T-helper 2 cell (primary cell): ENCODE data around the gene CFAP299.
"Not testable (repeated sequence)": the region's sequence is repeated elsewhere in the genome, so short reads cannot be mapped to it uniquely, and the experiment has no call there.

Experiments
- DNase-seq, 5 experiments: peaks; one replicate each; pipeline versions ENCODE4 v3.0.0 to v3.0.0-alpha.2; 2012 to 2022

The CFAP299 gene

DNA sequence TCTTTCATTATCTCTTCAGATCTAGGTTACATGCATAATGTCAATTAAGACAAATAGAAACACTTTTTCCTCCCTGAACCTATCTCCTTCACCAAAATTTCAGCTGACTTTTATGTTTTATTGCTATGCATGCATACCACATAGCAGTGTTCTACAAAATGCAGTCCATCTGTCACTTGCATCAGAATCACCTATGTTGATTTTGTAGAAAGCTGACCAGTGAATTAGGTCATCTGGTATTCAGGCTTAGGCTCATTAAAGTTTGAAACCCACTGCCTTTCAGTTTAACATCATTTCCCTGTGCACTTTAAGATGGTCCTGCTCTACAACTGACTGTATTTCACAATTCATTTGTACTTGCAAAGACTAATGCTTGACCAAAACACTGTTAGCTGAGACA, 277.9 kb downstream of the CFAP299 start:
- no peak for DNase-seq

DNA sequence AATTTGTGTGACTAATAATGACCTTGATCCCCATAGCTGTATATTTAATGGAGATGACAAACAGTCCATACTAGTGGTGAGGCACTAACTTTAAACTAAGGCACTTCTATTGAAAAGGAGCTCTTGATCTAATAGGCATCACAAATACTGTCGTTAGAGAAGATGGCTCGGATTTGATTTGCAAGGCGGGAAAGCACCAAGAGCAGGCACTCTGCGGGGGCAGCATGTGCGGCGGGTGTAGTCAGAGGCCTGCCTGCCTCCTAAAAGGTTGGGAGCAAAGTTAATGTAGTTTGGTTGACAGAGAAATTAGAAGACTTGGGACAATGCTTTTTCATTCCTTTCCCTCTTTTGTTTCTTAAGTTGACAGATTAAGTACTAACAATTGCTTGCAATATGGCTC, 278.8 kb downstream of the CFAP299 start:
- DNase-seq, result no peak

DNA sequence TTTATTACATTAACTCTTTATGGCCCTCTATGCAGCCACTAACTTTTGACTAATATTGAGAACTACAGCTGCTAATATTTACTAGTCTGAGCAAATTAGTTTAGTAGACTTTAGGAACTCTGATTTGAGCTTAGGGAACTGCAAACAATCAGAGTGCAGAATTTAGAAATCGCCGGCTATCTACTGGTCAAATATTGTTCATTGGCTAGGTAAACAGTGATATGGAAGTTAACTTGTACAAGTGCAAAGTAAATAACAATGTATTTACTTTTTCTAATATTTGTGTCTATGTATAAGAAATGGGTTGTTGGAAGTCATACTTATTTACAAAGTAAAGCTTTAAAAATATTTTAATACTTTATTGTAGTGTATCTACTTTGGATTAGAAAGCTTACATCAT, 279.6 kb downstream of the CFAP299 start:
- DNase-seq, result no peak

DNA sequence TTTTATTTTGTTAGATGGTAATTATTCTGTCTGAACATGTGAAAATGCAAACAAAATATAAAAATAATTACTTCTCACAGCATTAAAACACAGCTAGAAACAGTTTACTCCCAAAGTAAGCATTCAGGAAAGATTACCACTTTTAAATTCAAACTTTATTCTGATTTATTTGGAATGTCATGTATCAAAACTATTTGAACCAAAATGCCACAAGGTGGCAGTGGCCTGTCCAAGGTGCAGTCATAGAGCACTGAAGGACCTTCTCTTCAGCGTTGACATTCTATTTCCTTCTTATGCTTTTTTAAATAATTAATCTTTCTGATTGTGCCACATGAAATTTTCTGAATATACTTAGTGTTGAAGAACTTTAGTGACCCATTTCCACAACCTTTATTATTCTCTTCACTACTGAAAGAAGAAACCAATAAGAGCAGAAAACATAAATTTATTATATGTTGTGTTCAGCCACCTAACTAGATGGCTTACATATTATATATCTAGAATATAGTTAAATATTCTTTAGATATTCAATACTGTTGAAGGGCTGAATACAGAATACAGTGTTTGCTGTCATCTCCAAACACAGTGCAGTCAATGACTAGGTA, 283.6 kb downstream of the CFAP299 start:
- DNase-seq, result peak in 1 of 5 experiments; percentile 2

DNA sequence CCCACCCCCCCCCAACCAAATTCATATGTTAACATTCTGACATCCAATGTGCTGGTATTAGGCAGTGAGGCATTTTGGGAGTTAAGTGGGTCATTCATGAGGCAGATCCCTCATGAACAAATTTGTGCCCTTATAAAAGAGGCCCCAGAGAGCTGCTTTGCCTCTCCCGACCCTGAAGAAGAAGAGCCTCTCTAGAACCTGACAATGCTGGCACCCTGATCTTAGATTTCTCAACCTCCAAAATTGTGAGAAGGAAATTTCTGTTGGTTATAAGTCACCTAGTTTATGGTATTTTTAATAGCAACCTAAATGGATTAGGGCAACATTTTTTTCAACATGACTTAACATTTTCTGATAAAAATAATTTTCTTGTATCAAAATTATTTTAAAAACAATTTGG, 296.3 kb downstream of the CFAP299 start:
- no peak for DNase-seq

DNA sequence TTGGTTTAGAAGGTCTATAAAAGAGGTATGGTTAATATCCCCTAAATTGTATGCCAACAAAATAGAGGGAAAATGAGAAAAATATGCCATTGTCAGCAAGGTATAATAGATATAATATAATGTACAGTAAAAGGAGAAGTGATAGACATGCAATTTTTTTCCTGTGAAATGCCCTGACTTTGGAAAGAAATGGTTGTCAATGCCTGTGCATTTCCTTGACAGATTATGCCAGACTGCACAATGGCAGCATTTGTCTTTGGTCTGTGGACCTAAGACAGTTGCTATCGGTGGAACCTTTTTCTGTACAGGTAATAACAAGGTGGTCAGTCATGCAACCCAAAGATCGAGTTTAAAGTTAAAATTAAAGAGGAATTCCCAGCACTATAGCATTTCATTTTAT, 301.7 kb downstream of the CFAP299 start:
- no peak for DNase-seq

DNA sequence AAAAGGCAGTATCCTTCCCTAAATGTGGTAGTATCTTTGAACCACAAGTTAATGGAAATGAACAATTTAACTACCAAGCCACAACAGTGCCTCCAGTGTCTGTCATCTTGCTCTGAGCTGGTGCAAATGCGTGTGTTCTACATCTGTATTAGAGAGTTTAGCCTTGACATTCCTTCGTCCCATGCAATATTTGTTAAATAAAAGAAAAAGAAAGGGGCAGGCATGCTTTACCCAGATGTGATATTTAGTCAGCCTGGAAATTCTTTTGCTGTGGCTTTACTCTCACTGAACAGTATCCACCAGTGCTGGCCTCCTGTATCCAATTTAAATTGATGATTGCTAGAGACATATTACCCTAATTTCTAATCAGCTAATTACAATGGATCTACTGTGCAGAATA, 310.5 kb downstream of the CFAP299 start:
- no peak for DNase-seq

DNA sequence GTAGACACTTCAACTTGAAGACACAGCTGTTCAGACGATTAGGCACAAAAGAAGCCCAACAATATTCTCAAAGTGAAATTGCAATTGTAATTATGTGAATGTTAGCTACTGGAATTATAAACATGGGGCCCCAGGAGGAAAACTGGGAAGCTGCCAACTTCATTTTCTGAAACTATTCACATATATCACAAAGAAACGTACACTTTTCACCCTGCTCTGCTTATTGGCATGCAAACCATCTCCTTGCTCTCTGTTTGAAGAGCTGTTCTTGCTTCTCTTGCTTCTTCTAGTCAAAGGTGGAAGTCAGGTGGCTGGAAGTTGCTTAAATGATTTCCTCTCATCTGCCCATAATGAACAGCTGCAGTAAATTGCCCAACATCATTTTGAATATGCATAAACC, 320.1 kb downstream of the CFAP299 start:
- no peak for DNase-seq

DNA sequence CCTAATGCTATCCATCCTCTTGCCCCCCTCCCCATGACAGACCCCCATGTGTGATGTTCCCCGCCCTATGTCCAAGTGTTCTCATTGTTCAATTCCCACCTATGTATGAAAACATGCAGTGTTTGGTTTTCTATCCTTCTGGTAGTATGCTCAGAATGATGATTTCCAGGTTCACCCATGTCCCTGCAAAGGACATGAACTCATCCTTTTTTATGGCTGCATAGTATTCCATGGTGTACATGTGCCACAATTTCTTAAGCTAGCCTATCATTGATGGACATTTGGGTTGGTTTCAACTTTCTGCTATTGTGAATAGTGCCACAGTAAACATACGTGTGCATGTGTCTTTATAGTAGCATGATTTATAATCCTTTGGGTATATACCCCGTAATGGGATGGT, 334.6 kb downstream of the CFAP299 start:
- DNase-seq, result not testable (repeated sequence)

DNA sequence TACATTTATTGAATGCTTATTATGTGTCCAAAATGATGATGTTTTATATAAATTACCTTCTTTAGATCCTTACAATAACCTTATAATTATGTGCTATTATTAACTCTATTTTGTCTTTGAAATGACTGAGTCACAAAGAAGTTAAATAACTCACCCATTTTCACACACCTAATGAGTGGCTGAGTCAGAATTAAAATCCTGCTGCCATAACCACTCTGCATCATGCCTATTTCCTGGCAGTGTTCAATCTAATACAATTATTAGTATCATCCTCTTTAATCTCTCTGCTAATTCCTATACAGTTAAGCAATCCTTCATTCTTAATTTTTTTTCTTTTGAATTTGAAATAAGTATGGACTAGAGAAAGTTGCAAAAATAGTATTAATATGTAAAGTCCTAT, 342.9 kb downstream of the CFAP299 start:
- no peak for DNase-seq

DNA sequence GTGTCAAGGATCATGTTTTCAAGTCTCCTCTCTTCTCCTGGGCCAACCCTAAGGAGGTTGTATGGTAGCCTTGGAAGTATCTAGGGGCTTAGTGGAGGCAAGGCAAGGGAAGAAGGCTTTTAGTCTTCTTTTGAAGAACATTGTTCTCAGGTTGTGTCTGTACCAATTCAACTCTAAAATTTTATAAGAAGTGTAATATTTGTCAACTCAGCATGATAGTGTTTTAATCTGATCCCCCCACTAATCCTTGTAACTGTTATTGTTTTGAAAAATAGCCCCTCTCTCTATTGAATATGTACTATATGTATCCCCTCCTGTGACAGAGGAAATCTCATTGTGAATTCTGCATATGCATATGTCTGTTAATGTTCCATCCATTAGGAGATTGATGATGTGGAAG, 345.4 kb downstream of the CFAP299 start:
- no peak for DNase-seq

DNA sequence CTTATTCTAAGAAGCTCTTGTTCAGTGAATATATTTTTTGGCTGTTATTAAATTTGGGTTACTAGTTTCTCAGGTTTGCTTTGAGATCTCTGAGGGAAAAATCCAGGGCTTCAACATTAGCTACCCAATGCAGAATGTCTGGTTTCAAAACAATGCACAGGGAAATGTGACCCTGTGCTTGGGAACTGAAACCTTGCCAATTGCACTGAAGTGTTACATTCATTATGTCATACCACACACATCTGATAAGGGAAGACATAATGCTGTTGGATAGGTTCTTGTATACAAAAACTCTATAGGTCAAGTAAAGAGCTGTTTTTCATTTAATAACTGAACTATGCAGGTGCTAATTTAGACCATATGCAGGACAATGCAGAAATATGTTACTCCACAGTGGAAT, 349.7 kb downstream of the CFAP299 start:
- no peak for DNase-seq

DNA sequence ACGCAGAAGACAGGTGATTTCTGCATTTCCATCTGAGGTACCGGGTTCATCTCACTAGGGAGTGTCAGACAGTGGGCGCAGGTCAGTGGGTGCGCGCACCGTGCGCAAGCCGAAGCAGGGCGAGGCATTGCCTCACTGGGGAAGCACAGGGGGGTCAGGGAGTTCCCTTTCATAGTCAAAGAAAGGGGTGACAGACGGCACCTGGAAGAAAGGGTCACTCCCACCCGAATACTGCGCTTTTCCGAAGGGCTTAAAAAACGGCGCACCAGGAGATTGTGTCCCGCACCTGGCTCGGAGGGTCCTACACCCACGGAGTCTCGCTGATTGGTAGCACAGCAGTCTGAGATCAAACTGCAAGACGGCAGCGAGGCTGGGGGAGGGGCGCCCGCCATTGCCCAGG, 352.2 kb downstream of the CFAP299 start:
- DNase-seq, result not testable (repeated sequence)

DNA sequence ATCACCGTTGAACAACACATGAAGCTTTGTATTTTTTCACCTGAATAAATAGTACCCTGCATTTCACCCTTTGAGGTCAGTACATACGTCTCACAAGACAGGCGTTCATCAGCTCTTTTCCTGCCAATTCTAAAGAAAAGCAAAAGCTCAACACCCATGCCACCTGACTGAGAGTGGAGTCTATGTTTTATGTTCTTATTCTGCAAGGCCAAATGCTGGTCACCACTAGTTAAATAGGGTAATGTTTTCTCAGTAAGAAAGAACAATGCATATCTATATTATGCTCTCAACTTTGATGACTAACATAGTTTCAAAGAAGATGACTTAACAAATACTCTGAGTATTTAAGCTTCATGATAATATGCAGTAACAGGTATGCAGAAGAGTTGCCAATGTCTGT, 358.6 kb downstream of the CFAP299 start:
- DNase-seq, result no peak

DNA sequence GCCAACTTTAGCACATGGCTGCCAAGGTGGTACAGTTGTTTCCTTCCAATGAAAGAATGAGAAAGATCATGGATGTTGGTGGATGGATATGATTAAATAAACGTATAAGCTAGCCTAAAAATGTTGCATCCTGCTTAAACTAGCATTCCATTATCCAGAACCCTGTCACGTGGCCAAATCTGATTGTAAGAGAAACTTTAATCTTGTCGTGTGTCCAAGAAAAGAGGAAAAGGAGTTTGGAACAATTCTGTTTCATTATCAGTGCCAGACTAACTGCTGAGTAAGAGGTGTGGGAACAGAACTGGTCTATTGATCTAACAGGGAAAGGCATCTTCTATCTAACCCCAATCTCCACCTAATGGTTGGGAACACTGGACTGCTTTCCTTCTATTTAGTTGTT, 369.8 kb downstream of the CFAP299 start:
- no peak for DNase-seq

DNA sequence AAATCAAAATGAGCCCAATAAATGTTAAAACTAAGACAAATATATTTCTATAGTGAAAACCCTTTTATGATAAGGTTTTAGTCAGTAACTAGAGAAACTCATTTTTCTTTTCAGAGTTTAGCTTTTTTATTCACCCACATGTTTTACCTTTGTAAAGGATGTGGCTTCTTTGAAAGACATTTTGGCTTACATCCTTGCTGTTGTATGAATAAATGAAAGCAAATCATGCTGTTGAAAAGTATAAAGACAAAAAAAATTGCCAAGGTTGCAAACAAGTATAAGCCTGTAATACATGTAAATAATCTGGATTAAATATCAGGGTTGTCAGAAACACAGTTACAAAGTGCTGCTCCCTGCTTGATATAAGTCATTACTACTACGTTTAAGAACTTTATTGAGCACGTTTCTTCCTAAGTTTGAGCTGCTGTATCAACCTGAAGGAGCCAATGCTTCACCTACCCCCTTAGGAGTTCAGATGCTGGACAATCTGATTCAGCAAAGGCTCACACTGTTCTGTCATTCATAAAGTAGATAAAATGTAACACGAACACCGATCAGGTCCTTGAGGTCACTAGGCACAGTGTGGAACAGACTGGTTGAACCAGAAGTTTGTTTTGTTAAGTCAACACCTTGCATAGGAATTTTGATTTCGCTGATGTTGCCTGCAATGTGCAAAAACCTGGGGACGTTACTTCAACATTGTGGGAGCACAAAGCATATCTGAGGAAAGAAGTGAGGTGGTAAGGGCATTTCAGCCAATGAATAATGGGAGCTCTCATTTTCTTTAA, 373.7 kb downstream of the CFAP299 start:
- DNase-seq, result no peak

DNA sequence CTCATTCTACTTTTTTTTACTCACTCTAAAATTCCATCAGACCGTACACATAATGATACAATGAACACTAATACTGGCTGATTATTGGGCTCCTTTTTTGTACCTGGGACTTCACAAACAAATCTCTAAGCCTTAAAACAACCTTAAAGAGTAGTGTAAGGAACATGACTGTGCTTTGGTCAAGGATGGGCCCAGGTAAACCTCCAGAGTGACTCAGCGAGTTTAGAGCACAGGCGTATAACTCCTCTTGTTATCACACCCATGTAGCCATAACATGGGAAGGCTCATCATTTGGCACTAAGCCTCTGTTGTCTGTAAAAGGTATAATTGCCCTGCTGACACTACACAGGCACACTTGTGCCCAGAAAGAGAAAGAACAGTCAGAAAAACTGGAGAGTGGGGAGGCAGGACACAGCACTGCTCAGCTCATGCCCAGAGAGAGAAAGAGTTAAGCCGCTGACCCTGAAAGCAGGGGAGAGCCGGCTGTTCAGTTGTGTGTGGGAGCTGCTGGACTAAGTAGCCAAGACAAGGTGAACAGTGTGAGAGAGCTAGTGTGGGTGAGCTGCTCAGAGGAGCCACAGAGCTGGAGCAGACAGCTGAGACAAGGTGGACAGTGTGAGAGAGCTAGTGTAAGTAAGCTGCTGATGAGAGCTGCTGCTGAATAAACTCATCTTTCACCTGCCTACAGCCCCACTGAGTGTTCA, 375.4 kb downstream of the CFAP299 start:
- no peak for DNase-seq

DNA sequence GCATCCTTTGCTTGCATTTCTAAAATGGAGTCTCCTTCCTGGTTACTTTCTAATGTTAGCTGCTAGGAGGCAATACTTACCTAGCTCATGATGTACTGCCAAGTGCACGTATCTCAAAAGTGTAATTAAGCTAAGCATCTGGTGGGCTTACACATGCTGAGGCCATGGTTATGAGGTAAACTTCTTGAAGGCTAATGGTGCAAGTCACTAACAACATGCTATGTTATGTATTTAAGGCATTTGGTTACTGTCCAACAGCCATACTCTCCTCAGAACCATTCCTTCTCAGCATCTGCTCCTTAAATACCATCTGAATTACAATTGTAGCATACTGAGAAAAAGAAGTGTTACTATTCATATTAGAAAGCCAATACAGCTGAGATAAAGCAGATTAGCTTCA, 376.4 kb downstream of the CFAP299 start:
- no peak for DNase-seq

DNA sequence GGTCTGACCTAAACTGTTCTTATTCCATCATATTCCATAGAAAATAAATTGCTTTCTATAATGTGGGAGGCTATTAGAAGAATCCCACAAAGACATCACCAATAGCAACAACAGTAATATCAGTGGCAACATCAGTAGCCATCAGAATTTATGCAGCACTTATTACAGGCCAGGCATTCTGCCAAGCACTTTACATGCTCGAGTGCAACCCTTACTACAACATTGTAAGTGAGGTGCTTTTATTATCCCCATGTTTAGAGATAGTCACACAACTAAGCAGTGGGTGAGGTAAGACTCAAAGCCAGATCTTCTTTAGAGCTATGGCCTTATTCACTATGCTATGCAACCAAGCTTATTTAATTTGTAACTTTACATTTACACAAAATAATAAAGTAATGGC, 377.9 kb downstream of the CFAP299 start:
- DNase-seq, result no peak

DNA sequence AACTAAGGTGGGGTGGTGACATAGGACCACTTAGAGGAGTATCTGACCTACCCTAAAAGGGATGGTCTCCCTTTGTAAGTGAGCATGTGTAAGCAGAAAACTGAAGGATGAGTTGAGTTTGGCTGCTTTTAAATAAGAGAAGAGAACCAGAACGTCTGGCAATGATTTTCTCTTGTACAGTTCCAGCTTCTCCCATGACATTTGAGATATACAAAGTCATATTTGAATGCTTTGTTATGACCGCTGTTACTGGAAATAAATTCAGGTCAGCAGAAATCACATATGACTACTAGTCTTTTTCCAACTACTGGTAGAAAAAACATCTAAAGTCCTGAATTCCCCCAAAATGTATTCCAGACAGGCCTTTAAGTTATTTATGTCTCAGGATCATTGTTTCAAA, 381.7 kb downstream of the CFAP299 start:
- no peak for DNase-seq

DNA sequence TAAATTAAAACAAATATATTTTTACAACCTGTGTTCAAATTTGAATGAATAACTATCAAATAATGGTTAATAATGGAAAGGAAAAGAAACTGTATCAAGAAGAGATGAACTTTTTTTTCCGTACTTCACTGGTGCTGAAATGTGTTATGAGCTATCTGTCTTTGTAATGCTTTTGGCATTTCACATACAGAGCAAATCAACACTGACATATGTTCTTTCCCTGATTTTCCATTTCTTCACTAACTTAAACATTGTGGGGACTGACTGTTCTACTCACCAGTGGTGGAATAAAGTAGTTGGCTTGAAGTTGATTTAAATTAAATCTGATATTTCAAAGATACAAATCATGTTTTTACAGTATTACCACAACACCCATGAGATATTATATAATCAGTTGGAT, 390.9 kb downstream of the CFAP299 start:
- DNase-seq, result no peak

DNA sequence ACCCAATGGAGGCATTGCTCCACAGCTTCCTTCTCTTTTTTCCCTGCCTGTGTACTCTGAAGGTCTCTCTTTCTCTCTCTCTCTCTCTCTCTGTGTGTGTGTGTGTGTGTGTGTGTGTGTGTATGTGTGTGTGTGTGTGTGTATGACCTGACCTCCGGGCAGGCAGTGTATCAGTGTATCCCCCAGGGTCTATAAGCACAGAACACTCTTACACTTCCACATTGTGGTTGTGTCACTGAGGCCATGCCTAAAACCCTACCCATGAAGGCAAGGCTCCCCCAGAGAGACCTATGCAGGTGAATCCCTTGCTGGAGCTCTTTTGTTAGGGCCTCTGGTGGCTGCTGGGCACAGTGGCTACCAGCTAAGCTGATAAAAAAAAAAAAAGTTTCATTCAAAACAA, 394.6 kb downstream of the CFAP299 start:
- DNase-seq, result no peak

DNA sequence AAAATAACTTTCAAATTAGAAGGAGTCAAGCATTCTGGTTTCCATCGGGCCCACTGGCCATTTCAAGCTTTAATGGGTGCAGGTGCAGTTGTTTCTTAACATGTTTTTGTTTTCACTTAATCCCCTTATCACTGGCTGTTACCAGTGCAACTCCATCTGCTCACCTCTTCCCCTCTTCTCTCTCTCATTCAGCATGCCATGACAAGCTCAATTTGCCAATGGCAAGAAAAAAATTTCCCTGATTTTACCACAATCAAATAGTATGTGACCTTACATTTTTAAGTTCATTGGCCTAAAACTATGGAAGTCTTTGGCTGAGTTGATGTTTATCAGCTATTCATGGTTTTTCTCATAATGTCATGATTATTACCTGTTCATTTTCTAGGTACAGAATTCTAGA, 395.9 kb downstream of the CFAP299 start:
- no peak for DNase-seq

DNA sequence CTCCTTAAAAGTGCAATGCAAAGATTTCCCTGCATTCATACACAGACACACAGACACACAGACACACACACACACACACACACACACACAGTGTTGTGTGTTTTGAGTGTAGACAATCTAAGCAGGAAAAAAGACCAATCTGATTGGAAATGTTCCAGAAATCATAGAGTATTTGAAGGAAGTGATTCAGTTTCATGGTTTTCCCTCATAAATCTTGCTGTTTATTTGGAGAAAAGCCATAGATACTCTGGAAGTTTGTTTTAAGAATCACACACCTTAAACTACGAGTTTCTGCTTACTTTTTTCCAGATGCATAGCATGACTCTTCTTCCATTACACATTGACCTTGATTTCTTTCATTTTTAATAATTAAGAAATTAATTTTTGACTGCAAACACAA, 396.5 kb downstream of the CFAP299 start:
- DNase-seq, result no peak
